Neuronal stem cell (in vitro differentiated cells): ENCODE measurements around the gene CFAP70.

ENCODE experiments used
- DNase-seq: peaks from one replicate; pipeline ENCODE4 v3.0.0-alpha.2; 2013; ENCODE audit warnings: low spot score
- H2AFZ ChIP-seq: one replicate; pipeline ENCODE4 v1.6.1; 2013; ENCODE audit warnings: mild to moderate bottlenecking, low read length, inconsistent platforms
- H2AK5ac ChIP-seq: 2 replicates; pipeline ENCODE4 v1.6.1; 2013; ENCODE audit warnings: low read depth, mild to moderate bottlenecking, inconsistent platforms, low read length, moderate library complexity, mixed read lengths
- H2BK120ac ChIP-seq: 2 replicates; pipeline ENCODE4 v1.6.1; 2013; ENCODE audit warnings: low read depth, mild to moderate bottlenecking, inconsistent platforms, low read length, moderate library complexity, mixed read lengths
- H2BK12ac ChIP-seq: one replicate; pipeline ENCODE4 v1.6.1; 2013; ENCODE audit warnings: low read length, inconsistent platforms
- H2BK15ac ChIP-seq: 2 replicates; pipeline ENCODE4 v1.6.1; 2013; ENCODE audit warnings: mild to moderate bottlenecking, low read length, inconsistent platforms, mixed read lengths
- H2BK5ac ChIP-seq: one replicate; pipeline ENCODE4 v1.6.1; 2013; ENCODE audit warnings: inconsistent platforms, mild to moderate bottlenecking, low read length, moderate library complexity
- H3K14ac ChIP-seq: one replicate; pipeline ENCODE4 v1.6.1; 2013; ENCODE audit warnings: low read length, inconsistent platforms
- H3K18ac ChIP-seq: 2 replicates; pipeline ENCODE4 v1.6.1; 2013; ENCODE audit warnings: low read length, inconsistent platforms
- H3K23ac ChIP-seq: 2 replicates; pipeline ENCODE4 v1.6.1; 2013; ENCODE audit warnings: low read depth, mild to moderate bottlenecking, mixed read lengths, low read length, inconsistent platforms; ENCODE audit not compliant: poor library complexity
- H3K27ac ChIP-seq: replicated peaks from 3 replicates; pipeline ENCODE4 v1.5.1; 2013; ENCODE audit warnings: low read length, inconsistent platforms
- H3K27me3 ChIP-seq, 3 experiments: 2 replicates each; pipeline ENCODE4 v1.6.1; 2013; ENCODE audit warnings: low read length in 3 of 3, mild to moderate bottlenecking in 2 of 3, inconsistent platforms in 1 of 3, low read depth in 1 of 3, mixed read lengths in 1 of 3, moderate library complexity in 1 of 3; ENCODE audit not compliant: control insufficient read depth in 3 of 3, insufficient read depth in 3 of 3
- H3K36me3 ChIP-seq, 2 donors: replicated peaks in 1 of 2; 2 replicates each; pipeline ENCODE4 v1.6.1; 2013; ENCODE audit warnings: low read length in 2 of 2; ENCODE audit not compliant: control insufficient read depth in 2 of 2, insufficient read depth in 2 of 2
- H3K4ac ChIP-seq: 2 replicates; pipeline ENCODE4 v1.6.1; 2013; ENCODE audit warnings: inconsistent platforms, mild to moderate bottlenecking, low read length, moderate library complexity
- H3K4me1 ChIP-seq, 2 donors: 1 replicate in 1 of 2; 2 replicates in 1 of 2; pipeline ENCODE4 v1.6.1; 2013; ENCODE audit warnings: low read length in 2 of 2, low read depth in 1 of 2; ENCODE audit not compliant: control insufficient read depth in 2 of 2, insufficient read depth in 1 of 2
- H3K4me2 ChIP-seq: one replicate; pipeline ENCODE4 v1.6.1; 2013; ENCODE audit warnings: mild to moderate bottlenecking, low read length, inconsistent platforms; ENCODE audit not compliant: insufficient read depth, poor library complexity, severe bottlenecking
- H3K4me3 ChIP-seq, 2 donors: 2 replicates each; pipeline ENCODE4 v1.5.1; 2013; ENCODE audit warnings: low read length in 2 of 2, mild to moderate bottlenecking in 2 of 2, inconsistent platforms in 1 of 2, moderate library complexity in 1 of 2
- H3K79me1 ChIP-seq: one replicate; pipeline ENCODE4 v1.6.1; 2013; ENCODE audit warnings: low read depth, mild to moderate bottlenecking, inconsistent platforms, low read length, moderate library complexity
- H3K9ac ChIP-seq: one replicate; pipeline ENCODE4 v1.6.1; 2013; ENCODE audit warnings: mild to moderate bottlenecking, low read depth, low read length, inconsistent platforms; ENCODE audit not compliant: poor library complexity
- H3K9me3 ChIP-seq, 2 donors: replicated peaks in 1 of 2; 2 replicates each; pipeline versions ENCODE3 to v1.6.1; 2013; ENCODE audit warnings: low read length in 2 of 2, mild to moderate bottlenecking in 2 of 2, inconsistent platforms in 1 of 2, low read depth in 1 of 2, mixed read lengths in 1 of 2, moderate library complexity in 1 of 2; ENCODE audit not compliant: control insufficient read depth in 2 of 2, insufficient read depth in 1 of 2
- H4K8ac ChIP-seq: one replicate; pipeline ENCODE4 v1.6.1; 2013; ENCODE audit warnings: low read depth, mild to moderate bottlenecking, inconsistent platforms, low read length, moderate library complexity
- H4K91ac ChIP-seq: one replicate; pipeline ENCODE4 v1.6.1; 2013; ENCODE audit warnings: low read length, low read depth, mild to moderate bottlenecking, inconsistent platforms; ENCODE audit not compliant: poor library complexity
- WGBS, 2 donors: extraction: QIAGEN DNeasy Blood & Tissue Kit; methylation state at CpG; one replicate each; pipeline ENCODE4 v1.1.7; 2013; ENCODE audit warnings: missing lambda C conversion rate in 2 of 2, mixed read lengths in 1 of 2; ENCODE audit not compliant: insufficient read length in 2 of 2, insufficient replicate concordance in 1 of 2; ENCODE audit errors: extremely low coverage in 2 of 2; 5-methylcytosine and 5-hydroxymethylcytosine counted together

CFAP70 gene

DNA sequence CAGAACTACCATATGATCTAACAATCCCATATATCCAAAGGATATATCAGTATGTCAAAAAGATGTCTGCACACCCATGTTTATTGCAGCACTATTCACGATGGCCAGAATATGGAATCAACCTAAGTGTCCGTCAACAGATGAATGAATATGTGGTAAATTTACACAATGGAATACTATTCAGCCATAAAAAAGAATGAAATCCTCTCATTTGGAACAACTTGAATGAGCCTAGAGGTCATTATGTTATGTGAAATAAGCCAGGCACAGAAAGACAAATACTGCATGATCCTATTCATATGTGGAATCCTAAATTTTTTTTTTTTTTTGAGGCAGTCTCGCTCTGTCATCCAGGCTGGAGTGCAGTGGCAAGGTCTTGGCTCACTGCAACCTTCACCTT lies 6.3 kb upstream of the CFAP70 start:
- no peak overlapping the region for H3K27ac ChIP-seq
- H3K14ac ChIP-seq = no peak overlapping the region
- H4K8ac ChIP-seq = no peak overlapping the region
- no peak overlapping the region for H3K9ac ChIP-seq
- H3K36me3 ChIP-seq = peaks cover 0 to 30% of the 10 kb centered on the region in 2 donors
- H2BK5ac ChIP-seq = no peak overlapping the region
- no peak overlapping the region for H3K23ac ChIP-seq
- no CpG with 5 or more reads among the region's 3 CpGs for WGBS, 2 donors
- no peaks in the 10 kb centered on the region for H3K27me3 ChIP-seq
- H3K79me1 ChIP-seq = no peaks in the 10 kb centered on the region
- no peaks in the 10 kb centered on the region for H3K9me3 ChIP-seq
- H2BK120ac ChIP-seq = no peak overlapping the region
- H3K4me1 ChIP-seq = peaks cover 0 to 8% of the 10 kb centered on the region in 2 donors
- H3K18ac ChIP-seq = no peak overlapping the region
- no peak overlapping the region for H2AK5ac ChIP-seq
- H2BK15ac ChIP-seq = no peak overlapping the region
- no peak overlapping the region for H3K4me2 ChIP-seq
- no peak overlapping the region for H3K4me3 ChIP-seq
- no peak overlapping the region for H2AFZ ChIP-seq
- DNase-seq = no peak
- H2BK12ac ChIP-seq = no peak overlapping the region
- H3K4ac ChIP-seq = no peak overlapping the region
- no peak overlapping the region for H4K91ac ChIP-seq

DNA sequence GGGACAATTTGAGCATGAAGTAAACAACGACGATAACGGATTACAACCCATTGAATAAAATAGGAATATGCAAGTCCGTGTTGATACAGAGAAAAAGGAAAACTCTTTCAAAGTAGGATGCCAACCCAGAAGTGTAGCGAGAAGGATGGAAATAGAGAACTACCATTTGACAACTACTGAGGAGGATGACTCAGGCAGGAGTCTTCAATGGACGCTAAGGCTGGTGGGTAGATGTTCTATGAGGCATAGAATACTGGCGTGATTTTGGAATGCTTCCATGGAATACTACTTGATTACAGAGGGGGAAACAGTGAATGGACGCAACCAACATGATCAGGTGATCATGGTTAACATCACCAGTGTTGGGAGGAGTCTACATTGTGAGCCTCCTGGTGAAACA lies 828 bp upstream of the CFAP70 start:
- H3K79me1 ChIP-seq = no peaks in the 10 kb centered on the region
- no peak overlapping the region for H3K14ac ChIP-seq
- no peak overlapping the region for H3K27ac ChIP-seq
- no peak overlapping the region for H2BK15ac ChIP-seq
- no peak for DNase-seq
- no peak overlapping the region for H3K9ac ChIP-seq
- H3K23ac ChIP-seq = no peak overlapping the region
- H3K4me2 ChIP-seq = no peak overlapping the region
- H3K9me3 ChIP-seq = no peaks in the 10 kb centered on the region
- no peak overlapping the region for H4K91ac ChIP-seq
- H2AK5ac ChIP-seq = no peak overlapping the region
- H2AFZ ChIP-seq = peak overlapping the region; percentile 96
- no peak overlapping the region for H4K8ac ChIP-seq
- H2BK12ac ChIP-seq = no peak overlapping the region
- H3K4me1 ChIP-seq = peaks cover 0 to 6% of the 10 kb centered on the region in 2 donors
- H3K36me3 ChIP-seq = peaks cover 0 to 2% of the 10 kb centered on the region in 2 donors
- WGBS, 2 donors = no CpG with 5 or more reads among the region's 8 CpGs
- H3K4ac ChIP-seq = no peak overlapping the region
- H3K27me3 ChIP-seq = no peaks in the 10 kb centered on the region
- H3K18ac ChIP-seq = no peak overlapping the region
- no peak overlapping the region for H3K4me3 ChIP-seq
- no peak overlapping the region for H2BK120ac ChIP-seq
- H2BK5ac ChIP-seq = no peak overlapping the region

DNA sequence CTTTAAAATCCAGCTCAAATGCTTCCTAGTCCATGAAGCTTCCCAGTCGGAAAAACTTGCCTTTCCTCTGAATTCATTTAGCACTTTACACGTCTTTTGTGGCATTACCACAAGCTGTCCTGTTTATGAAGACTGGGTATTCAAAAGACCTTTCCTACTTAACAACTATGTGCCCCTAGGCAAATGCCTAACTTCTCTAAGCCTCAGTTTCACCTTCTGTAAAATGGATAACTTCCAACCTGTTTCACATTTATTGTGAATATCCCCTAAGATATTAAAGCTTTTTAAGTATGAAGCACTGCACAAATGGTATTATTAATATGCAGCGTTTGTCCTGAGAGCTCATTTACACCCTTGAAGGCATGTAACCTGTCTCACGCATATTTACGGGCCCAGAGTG lies 843 bp downstream of the CFAP70 start:
- no CpG with 5 or more reads among the region's 5 CpGs for WGBS, 2 donors

GRCh38 chr10:73357166-73357565 lies 1.5 kb downstream of the CFAP70 start:
- H2BK5ac ChIP-seq = no peak overlapping the region
- no peak overlapping the region for H3K4ac ChIP-seq
- no peaks in the 10 kb centered on the region for H3K9me3 ChIP-seq
- H4K8ac ChIP-seq = no peak overlapping the region
- no peaks in the 10 kb centered on the region for H3K79me1 ChIP-seq
- H4K91ac ChIP-seq = no peak overlapping the region
- H3K14ac ChIP-seq = no peak overlapping the region
- no CpG with 5 or more reads among the region's 4 CpGs for WGBS, 2 donors
- no peak overlapping the region for H2BK15ac ChIP-seq
- H3K4me3 ChIP-seq = no peak overlapping the region
- H2AFZ ChIP-seq = no peak overlapping the region
- H2BK12ac ChIP-seq = no peak overlapping the region
- H3K18ac ChIP-seq = no peak overlapping the region
- no peak overlapping the region for H2BK120ac ChIP-seq
- no peak overlapping the region for H3K27ac ChIP-seq
- peaks cover 0 to 6% of the 10 kb centered on the region in 2 donors for H3K4me1 ChIP-seq
- H3K36me3 ChIP-seq = no peaks in the 10 kb centered on the region
- no peak overlapping the region for H3K23ac ChIP-seq
- no peak overlapping the region for H3K4me2 ChIP-seq
- DNase-seq = no peak
- H3K9ac ChIP-seq = no peak overlapping the region
- no peak overlapping the region for H2AK5ac ChIP-seq
- no peaks in the 10 kb centered on the region for H3K27me3 ChIP-seq

More for the DNA sequence above, 843 bp downstream of the CFAP70 start:
- no peak overlapping the region for H4K91ac ChIP-seq
- H3K23ac ChIP-seq = no peak overlapping the region
- no peak overlapping the region for H2BK12ac ChIP-seq
- no peaks in the 10 kb centered on the region for H3K36me3 ChIP-seq
- no peaks in the 10 kb centered on the region for H3K9me3 ChIP-seq
- no peak overlapping the region for H2AK5ac ChIP-seq
- H4K8ac ChIP-seq = no peak overlapping the region
- DNase-seq = no peak
- H2BK15ac ChIP-seq = no peak overlapping the region
- H3K4me1 ChIP-seq = peaks cover 0 to 6% of the 10 kb centered on the region in 2 donors
- peak overlapping the region; percentile 96 for H2AFZ ChIP-seq
- H3K9ac ChIP-seq = peak overlapping the region; percentile 65
- no peak overlapping the region for H3K14ac ChIP-seq
- H3K4me2 ChIP-seq = peak overlapping the region; percentile 72
- H3K27me3 ChIP-seq = no peaks in the 10 kb centered on the region
- H2BK120ac ChIP-seq = no peak overlapping the region
- H3K27ac ChIP-seq = no peak overlapping the region
- H3K79me1 ChIP-seq = no peaks in the 10 kb centered on the region
- no peak overlapping the region for H3K18ac ChIP-seq
- peak overlapping the region; percentile 77 to 91 for H3K4me3 ChIP-seq
- no peak overlapping the region for H2BK5ac ChIP-seq
- no peak overlapping the region for H3K4ac ChIP-seq
